Measurements from ENCODE around the gene CEP120. TPM values are rescaled to one million over a fixed set of nuclear protein-coding genes. Genes with fewer than 3 reads are reported as not detected.

CEP120 gene
- total and polyA plus RNA-seq, 2 donors, result 21.3 to 24.5 TPM

DNA sequence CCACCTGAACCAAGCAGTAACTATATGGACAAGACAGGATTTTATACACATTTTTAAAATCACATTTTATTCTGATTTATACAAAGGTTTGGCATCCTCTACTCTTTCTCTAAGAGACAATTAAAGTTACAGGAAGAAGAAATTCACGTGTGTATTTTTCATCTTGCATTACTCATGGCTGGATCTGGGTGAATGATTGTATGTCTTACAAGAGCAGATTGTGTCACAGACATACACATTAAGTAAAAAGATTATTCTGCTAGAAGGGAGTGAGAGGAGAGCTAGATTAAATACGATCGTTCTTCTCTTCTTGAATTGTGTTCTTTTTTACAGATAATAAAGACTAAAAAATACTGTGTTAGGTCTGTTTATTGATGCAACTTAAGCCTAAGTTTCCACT lies 20.8 kb upstream of the CEP120 start:
- Histone ChIP-seq H3K4me3 (ENCODE audit: low read length in 2 of 2) (no peak overlapping the region), H3K27ac (ENCODE audit: low read depth in 1 of 2, low read length in 1 of 2) (no peak overlapping the region), H3K36me3 (ENCODE audit: control insufficient read depth in 2 of 2, insufficient read depth in 2 of 2, low read length in 1 of 2) (no peaks in the 10 kb centered on the region), H3K27me3 (ENCODE audit: control insufficient read depth in 2 of 2, insufficient read depth in 1 of 2, low read length in 1 of 2) (no peaks in the 10 kb centered on the region), H3K9me3 (ENCODE audit: control insufficient read depth in 2 of 2, insufficient read depth in 1 of 2, low read length in 1 of 2) (no peaks in the 10 kb centered on the region), H3K4me1 (ENCODE audit: control insufficient read depth in 2 of 2, insufficient read depth in 2 of 2, low read length in 2 of 2) (no peaks in the 10 kb centered on the region)
- WGBS, result 94% methylated on average over 3 of the region's 3 CpGs
- DNase-seq (ENCODE audit: low read depth in 6 of 9, low spot score in 9 of 9), result no peak

- 98% methylated on average over 1 of the region's 1 CpG for WGBS
- H3K27ac ChIP-seq (ENCODE audit: low read depth in 1 of 2, low read length in 1 of 2), result no peak overlapping the region
- H3K36me3 ChIP-seq (ENCODE audit: control insufficient read depth in 2 of 2, insufficient read depth in 2 of 2, low read length in 1 of 2), result no peaks in the 10 kb centered on the region
- no peak for DNase-seq (ENCODE audit: low read depth in 6 of 9, low spot score in 9 of 9)
- no peak overlapping the region for H3K4me3 ChIP-seq (ENCODE audit: low read length in 2 of 2)
- H3K9me3 ChIP-seq (ENCODE audit: control insufficient read depth in 2 of 2, insufficient read depth in 1 of 2, low read length in 1 of 2), result no peaks in the 10 kb centered on the region
- H3K4me1 ChIP-seq (ENCODE audit: control insufficient read depth in 2 of 2, insufficient read depth in 2 of 2, low read length in 2 of 2), result no peaks in the 10 kb centered on the region
- no peaks in the 10 kb centered on the region for H3K27me3 ChIP-seq (ENCODE audit: control insufficient read depth in 2 of 2, insufficient read depth in 1 of 2, low read length in 1 of 2)
Measured at GRCh38 chr5:123441408-123441807, 18.2 kb upstream of the CEP120 start.

- H3K27me3 ChIP-seq (ENCODE audit: control insufficient read depth in 2 of 2, insufficient read depth in 1 of 2, low read length in 1 of 2), result no peaks in the 10 kb centered on the region
- DNase-seq (ENCODE audit: low read depth in 6 of 9, low spot score in 9 of 9), result no peak
- 100% methylated on average over 1 of the region's 1 CpG for WGBS
- H3K9me3 ChIP-seq (ENCODE audit: control insufficient read depth in 2 of 2, insufficient read depth in 1 of 2, low read length in 1 of 2), result no peaks in the 10 kb centered on the region
- no peak overlapping the region for H3K4me3 ChIP-seq (ENCODE audit: low read length in 2 of 2)
- H3K4me1 ChIP-seq (ENCODE audit: control insufficient read depth in 2 of 2, insufficient read depth in 2 of 2, low read length in 2 of 2), result no peaks in the 10 kb centered on the region
- H3K36me3 ChIP-seq (ENCODE audit: control insufficient read depth in 2 of 2, insufficient read depth in 2 of 2, low read length in 1 of 2), result no peaks in the 10 kb centered on the region
- H3K27ac ChIP-seq (ENCODE audit: low read depth in 1 of 2, low read length in 1 of 2), result no peak overlapping the region
Measured at GRCh38 chr5:123440456-123441181, 17.4 kb upstream of the CEP120 start.

DNA sequence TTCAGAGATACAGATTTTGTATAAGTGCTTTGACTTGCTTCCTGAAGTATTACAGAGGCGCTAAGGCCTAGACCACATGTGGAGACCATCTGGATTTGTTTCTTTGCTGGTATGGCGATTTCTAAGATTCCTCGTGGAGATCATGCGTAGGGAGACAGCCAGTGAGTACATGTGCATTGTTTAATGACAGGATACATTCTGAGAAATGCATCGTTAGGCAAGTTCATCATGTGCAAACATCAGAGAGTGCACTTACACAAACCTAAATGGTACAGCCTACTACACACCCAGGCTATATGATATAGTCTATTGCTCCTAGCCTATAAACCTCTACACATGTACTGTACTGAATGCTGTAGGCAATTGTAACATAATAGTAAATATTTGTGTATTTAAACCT lies 16.5 kb upstream of the CEP120 start:
- H3K4me3 ChIP-seq (ENCODE audit: low read length in 2 of 2), result no peak overlapping the region

GRCh38 chr5:123438902-123439301 lies 15.7 kb upstream of the CEP120 start:
- Histone ChIP-seq H3K27me3 (ENCODE audit: control insufficient read depth in 2 of 2, insufficient read depth in 1 of 2, low read length in 1 of 2) (no peaks in the 10 kb centered on the region), H3K4me1 (ENCODE audit: control insufficient read depth in 2 of 2, insufficient read depth in 2 of 2, low read length in 2 of 2) (no peaks in the 10 kb centered on the region), H3K9me3 (ENCODE audit: control insufficient read depth in 2 of 2, insufficient read depth in 1 of 2, low read length in 1 of 2) (no peaks in the 10 kb centered on the region), H3K36me3 (ENCODE audit: control insufficient read depth in 2 of 2, insufficient read depth in 2 of 2, low read length in 1 of 2) (no peaks in the 10 kb centered on the region), H3K27ac (ENCODE audit: low read depth in 1 of 2, low read length in 1 of 2) (no peak overlapping the region), H3K4me3 (ENCODE audit: low read length in 2 of 2) (no peak overlapping the region)
- no peak for DNase-seq (ENCODE audit: low read depth in 6 of 9, low spot score in 9 of 9)
- 94% methylated on average over 5 of the region's 5 CpGs for WGBS

More for the DNA sequence above, 16.5 kb upstream of the CEP120 start:
- 99% methylated on average over 5 of the region's 5 CpGs for WGBS
- H3K27ac ChIP-seq (ENCODE audit: low read depth in 1 of 2, low read length in 1 of 2), result no peak overlapping the region
- no peaks in the 10 kb centered on the region for H3K27me3 ChIP-seq (ENCODE audit: control insufficient read depth in 2 of 2, insufficient read depth in 1 of 2, low read length in 1 of 2)
- DNase-seq (ENCODE audit: low read depth in 6 of 9, low spot score in 9 of 9), result no peak
- no peaks in the 10 kb centered on the region for H3K36me3 ChIP-seq (ENCODE audit: control insufficient read depth in 2 of 2, insufficient read depth in 2 of 2, low read length in 1 of 2)
- H3K4me1 ChIP-seq (ENCODE audit: control insufficient read depth in 2 of 2, insufficient read depth in 2 of 2, low read length in 2 of 2), result no peaks in the 10 kb centered on the region
- H3K9me3 ChIP-seq (ENCODE audit: control insufficient read depth in 2 of 2, insufficient read depth in 1 of 2, low read length in 1 of 2), result no peaks in the 10 kb centered on the region

DNA sequence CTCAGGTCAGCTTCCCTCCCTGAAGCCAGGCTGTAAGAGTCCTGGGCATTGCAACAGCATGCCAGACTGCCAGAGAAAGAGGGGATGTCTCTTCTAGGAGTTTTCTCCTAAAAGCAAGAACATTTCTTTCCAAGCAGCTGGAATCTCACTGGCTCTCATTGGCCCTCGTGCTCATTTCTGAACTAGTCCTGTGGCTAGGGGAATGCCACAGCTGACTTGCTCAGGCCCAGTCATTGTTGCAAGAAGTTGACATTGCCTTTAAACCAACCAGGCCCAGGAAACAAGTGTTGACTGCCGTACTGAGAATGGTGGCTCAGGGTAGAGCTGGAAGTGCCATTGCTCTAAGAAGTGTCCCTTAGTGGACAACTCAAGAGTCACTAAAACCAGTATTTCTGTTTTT lies 15.0 kb upstream of the CEP120 start:
- DNase-seq (ENCODE audit: low read depth in 6 of 9, low spot score in 9 of 9), result no peak
- no peak overlapping the region for H3K4me3 ChIP-seq (ENCODE audit: low read length in 2 of 2)
- H3K27me3 ChIP-seq (ENCODE audit: control insufficient read depth in 2 of 2, insufficient read depth in 1 of 2, low read length in 1 of 2), result no peaks in the 10 kb centered on the region
- no peak overlapping the region for H3K27ac ChIP-seq (ENCODE audit: low read depth in 1 of 2, low read length in 1 of 2)
- WGBS, result 48% methylated on average over 2 of the region's 2 CpGs
- H3K36me3 ChIP-seq (ENCODE audit: control insufficient read depth in 2 of 2, insufficient read depth in 2 of 2, low read length in 1 of 2), result no peaks in the 10 kb centered on the region
- no peaks in the 10 kb centered on the region for H3K4me1 ChIP-seq (ENCODE audit: control insufficient read depth in 2 of 2, insufficient read depth in 2 of 2, low read length in 2 of 2)
- H3K9me3 ChIP-seq (ENCODE audit: control insufficient read depth in 2 of 2, insufficient read depth in 1 of 2, low read length in 1 of 2), result no peaks in the 10 kb centered on the region

GRCh38 chr5:123436201-123436600 lies 13.0 kb upstream of the CEP120 start:
- WGBS, result 97% methylated on average over 1 of the region's 1 CpG
- no peaks in the 10 kb centered on the region for H3K27me3 ChIP-seq (ENCODE audit: control insufficient read depth in 2 of 2, insufficient read depth in 1 of 2, low read length in 1 of 2)
- H3K36me3 ChIP-seq (ENCODE audit: control insufficient read depth in 2 of 2, insufficient read depth in 2 of 2, low read length in 1 of 2), result no peaks in the 10 kb centered on the region
- H3K9me3 ChIP-seq (ENCODE audit: control insufficient read depth in 2 of 2, insufficient read depth in 1 of 2, low read length in 1 of 2), result no peaks in the 10 kb centered on the region
- H3K4me1 ChIP-seq (ENCODE audit: control insufficient read depth in 2 of 2, insufficient read depth in 2 of 2, low read length in 2 of 2), result no peaks in the 10 kb centered on the region
- no peak overlapping the region for H3K27ac ChIP-seq (ENCODE audit: low read depth in 1 of 2, low read length in 1 of 2)
- H3K4me3 ChIP-seq (ENCODE audit: low read length in 2 of 2), result no peak overlapping the region
- DNase-seq (ENCODE audit: low read depth in 6 of 9, low spot score in 9 of 9), result no peak

DNA sequence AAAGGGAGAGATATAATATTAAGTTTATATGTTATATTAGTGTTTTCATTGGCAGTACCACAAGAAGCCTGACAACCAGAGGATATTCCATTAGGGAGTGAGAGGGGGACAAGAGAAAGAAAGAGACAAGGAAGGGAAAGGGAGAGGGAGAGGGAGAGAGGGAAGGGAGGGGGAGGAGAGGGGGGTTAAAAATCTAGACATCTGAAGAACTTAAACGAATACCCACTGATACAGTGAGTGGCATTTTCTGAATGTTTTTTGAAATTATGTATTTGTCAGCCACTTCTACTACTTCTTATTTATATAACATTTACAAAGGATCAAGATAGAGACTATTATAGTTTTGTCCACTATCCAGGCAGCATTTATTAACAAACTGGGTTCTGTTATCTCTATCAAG lies 11.6 kb upstream of the CEP120 start:
- H3K27me3 ChIP-seq (ENCODE audit: control insufficient read depth in 2 of 2, insufficient read depth in 1 of 2, low read length in 1 of 2), result no peaks in the 10 kb centered on the region
- no peak overlapping the region for H3K4me3 ChIP-seq (ENCODE audit: low read length in 2 of 2)
- H3K36me3 ChIP-seq (ENCODE audit: control insufficient read depth in 2 of 2, insufficient read depth in 2 of 2, low read length in 1 of 2), result no peaks in the 10 kb centered on the region
- 96% methylated on average over 1 of the region's 1 CpG for WGBS
- H3K4me1 ChIP-seq (ENCODE audit: control insufficient read depth in 2 of 2, insufficient read depth in 2 of 2, low read length in 2 of 2), result no peaks in the 10 kb centered on the region
- H3K9me3 ChIP-seq (ENCODE audit: control insufficient read depth in 2 of 2, insufficient read depth in 1 of 2, low read length in 1 of 2), result no peaks in the 10 kb centered on the region
- no peak overlapping the region for H3K27ac ChIP-seq (ENCODE audit: low read depth in 1 of 2, low read length in 1 of 2)
- no peak for DNase-seq (ENCODE audit: low read depth in 6 of 9, low spot score in 9 of 9)

- Histone ChIP-seq H3K9me3 (ENCODE audit: control insufficient read depth in 2 of 2, insufficient read depth in 1 of 2, low read length in 1 of 2) (no peaks in the 10 kb centered on the region), H3K27me3 (ENCODE audit: control insufficient read depth in 2 of 2, insufficient read depth in 1 of 2, low read length in 1 of 2) (no peaks in the 10 kb centered on the region), H3K27ac (ENCODE audit: low read depth in 1 of 2, low read length in 1 of 2) (no peak overlapping the region), H3K4me3 (ENCODE audit: low read length in 2 of 2) (no peak overlapping the region), H3K4me1 (ENCODE audit: control insufficient read depth in 2 of 2, insufficient read depth in 2 of 2, low read length in 2 of 2) (no peaks in the 10 kb centered on the region), H3K36me3 (ENCODE audit: control insufficient read depth in 2 of 2, insufficient read depth in 2 of 2, low read length in 1 of 2) (no peaks in the 10 kb centered on the region)
- DNase-seq (ENCODE audit: low read depth in 6 of 9, low spot score in 9 of 9), result no peak
- WGBS, result 89% methylated on average over 2 of the region's 2 CpGs
Measured at GRCh38 chr5:123433596-123433995, 10.4 kb upstream of the CEP120 start.
